Osteocyte (in vitro differentiated cells): Measurements from ENCODE around the gene FAM149B1. TPM values are rescaled to one million over a fixed set of nuclear protein-coding genes. Genes with fewer than 3 reads are reported as not detected.

ENCODE experiments used
- DNase-seq: peaks from one replicate; pipeline ENCODE4 v3.0.0; 2021; ENCODE audit warnings: mixed read lengths; ENCODE audit not compliant: unreplicated experiment; ENCODE audit errors: extremely low spot score
- H3K27ac Mint-ChIP-seq: one replicate; pipeline ENCODE4 v1.8.0; 2021; ENCODE audit warnings: mild to moderate bottlenecking, mixed read lengths; ENCODE audit not compliant: unreplicated experiment
- H3K27me3 Mint-ChIP-seq: one replicate; pipeline ENCODE4 v1.8.0; 2021; ENCODE audit warnings: mixed read lengths; ENCODE audit not compliant: unreplicated experiment
- H3K36me3 Mint-ChIP-seq: one replicate; pipeline ENCODE4 v1.8.0; 2021; ENCODE audit warnings: mixed read lengths; ENCODE audit not compliant: unreplicated experiment
- H3K4me1 Mint-ChIP-seq: one replicate; pipeline ENCODE4 v1.8.0; 2021; ENCODE audit warnings: mixed read lengths; ENCODE audit not compliant: unreplicated experiment
- H3K4me3 Mint-ChIP-seq: one replicate; pipeline ENCODE4 v1.8.0; 2021; ENCODE audit warnings: mild to moderate bottlenecking, moderate library complexity, mixed read lengths; ENCODE audit not compliant: unreplicated experiment
- H3K9me3 Mint-ChIP-seq: one replicate; pipeline ENCODE4 v1.8.0; 2021; ENCODE audit warnings: mixed read lengths; ENCODE audit not compliant: unreplicated experiment
- total RNA-seq: library from RNA; stranded (reverse); gene quantifications from 2 replicates; pipeline ENCODE4 v1.2.1, GENCODE V29; 2021
- TF ChIP-seq, protein P1 (sequence below): fragments of 200-600 bp; sonication (generic); IDR thresholded peaks from 2 replicates; pipeline ENCODE4 v1.5.0; 2021; ENCODE audit warnings: antibody characterized with exemption, mild to moderate bottlenecking, moderate library complexity

The FAM149B1 gene
- total RNA-seq, 1 donor from 2014 or later = 21.4 TPM

DNA sequence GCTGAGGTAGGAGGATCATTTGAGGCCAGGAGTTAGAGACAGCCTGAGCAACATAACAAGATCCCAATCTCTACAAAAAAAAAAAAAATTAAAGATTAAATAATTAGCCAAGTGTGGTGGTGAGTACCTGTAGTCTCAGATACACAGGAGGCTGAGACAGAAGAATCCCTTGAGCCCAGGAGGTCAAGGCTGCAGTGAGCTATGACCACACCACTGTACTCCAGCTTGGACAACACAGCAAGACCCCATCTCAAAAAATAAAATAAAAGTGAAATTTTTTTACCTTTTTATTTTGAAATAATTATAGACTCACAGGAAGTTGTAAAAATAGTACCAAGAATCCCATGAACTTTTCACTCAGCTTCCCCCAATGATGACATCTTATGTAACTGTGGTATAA, 4.9 kb downstream of the FAM149B1 start:
- Mint-ChIP-seq H3K9me3 (no peaks in the 10 kb centered on the region), H3K4me1 (peaks cover 7% of the 10 kb centered on the region), H3K27ac (no peak overlapping the region), H3K36me3 (peaks cover 8% of the 10 kb centered on the region), H3K27me3 (no peaks in the 10 kb centered on the region), H3K4me3 (no peak overlapping the region)
- TF ChIP-seq, protein P1, sequence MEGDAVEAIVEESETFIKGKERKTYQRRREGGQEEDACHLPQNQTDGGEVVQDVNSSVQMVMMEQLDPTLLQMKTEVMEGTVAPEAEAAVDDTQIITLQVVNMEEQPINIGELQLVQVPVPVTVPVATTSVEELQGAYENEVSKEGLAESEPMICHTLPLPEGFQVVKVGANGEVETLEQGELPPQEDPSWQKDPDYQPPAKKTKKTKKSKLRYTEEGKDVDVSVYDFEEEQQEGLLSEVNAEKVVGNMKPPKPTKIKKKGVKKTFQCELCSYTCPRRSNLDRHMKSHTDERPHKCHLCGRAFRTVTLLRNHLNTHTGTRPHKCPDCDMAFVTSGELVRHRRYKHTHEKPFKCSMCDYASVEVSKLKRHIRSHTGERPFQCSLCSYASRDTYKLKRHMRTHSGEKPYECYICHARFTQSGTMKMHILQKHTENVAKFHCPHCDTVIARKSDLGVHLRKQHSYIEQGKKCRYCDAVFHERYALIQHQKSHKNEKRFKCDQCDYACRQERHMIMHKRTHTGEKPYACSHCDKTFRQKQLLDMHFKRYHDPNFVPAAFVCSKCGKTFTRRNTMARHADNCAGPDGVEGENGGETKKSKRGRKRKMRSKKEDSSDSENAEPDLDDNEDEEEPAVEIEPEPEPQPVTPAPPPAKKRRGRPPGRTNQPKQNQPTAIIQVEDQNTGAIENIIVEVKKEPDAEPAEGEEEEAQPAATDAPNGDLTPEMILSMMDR = no peak
- no peak for DNase-seq

DNA sequence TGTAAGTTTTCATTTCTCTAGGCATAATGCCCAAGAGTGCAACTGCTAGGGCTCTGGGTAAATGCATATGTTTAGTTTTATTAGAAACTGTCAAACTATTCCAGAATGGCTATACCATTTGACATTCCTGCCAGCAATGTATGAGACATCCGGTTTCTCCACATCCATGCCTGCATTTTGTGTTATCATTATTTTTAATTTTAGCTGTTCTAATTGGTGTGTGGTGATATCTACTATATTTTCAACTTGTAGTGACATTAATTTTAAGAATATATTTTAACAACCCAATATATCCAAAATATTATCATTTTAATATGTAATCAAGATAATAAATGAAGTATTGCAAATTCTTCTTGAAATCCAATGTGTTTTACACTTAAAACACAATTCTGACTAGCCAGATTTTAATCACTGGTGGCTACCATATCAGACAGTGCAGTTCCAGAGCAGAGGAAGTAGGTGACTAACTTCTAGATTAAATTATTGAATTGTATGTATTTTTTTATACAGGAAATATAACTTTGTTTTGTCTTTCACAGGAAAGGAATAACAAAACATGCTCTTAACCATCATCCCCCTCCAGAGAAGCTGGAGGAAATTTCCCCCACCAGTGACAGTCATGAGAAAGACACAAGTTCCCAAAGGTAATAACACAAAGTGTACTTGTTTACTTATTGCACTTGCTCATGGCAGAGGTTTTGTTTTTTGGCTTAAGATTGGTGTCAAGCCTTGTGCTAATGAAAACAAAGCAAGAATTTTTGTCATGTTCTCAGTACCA, 6.4 kb downstream of the FAM149B1 start:
- Mint-ChIP-seq H3K9me3 (no peaks in the 10 kb centered on the region), H3K36me3 (peaks cover 10% of the 10 kb centered on the region)

DNA sequence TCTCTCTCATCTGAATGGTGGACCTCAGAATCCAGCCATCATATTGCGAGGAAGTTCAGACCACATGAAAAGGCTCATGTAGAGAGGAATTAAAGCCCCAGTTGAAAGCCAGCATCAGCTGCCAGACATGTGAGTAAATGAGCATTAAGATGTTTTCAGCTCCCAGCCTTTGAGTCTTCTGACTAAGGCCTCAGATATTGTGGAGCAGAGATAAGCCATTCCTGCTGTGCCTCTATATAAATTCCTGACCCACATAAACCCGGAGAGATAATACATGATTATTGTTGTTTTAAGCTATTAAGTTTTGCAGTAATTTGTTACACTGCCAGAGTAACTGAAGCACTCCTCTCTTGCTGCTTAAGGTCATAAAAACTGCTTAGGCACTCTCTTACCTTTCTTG, 14.6 kb downstream of the FAM149B1 start:
- no peak for DNase-seq

More for the DNA sequence above, 6.4 kb downstream of the FAM149B1 start:
- TF ChIP-seq, protein P1 = no peak
- H3K4me1 Mint-ChIP-seq = no peaks in the 10 kb centered on the region
- H3K27ac Mint-ChIP-seq = no peak overlapping the region
- no peak overlapping the region for H3K4me3 Mint-ChIP-seq
- DNase-seq = no peak
- H3K27me3 Mint-ChIP-seq = no peaks in the 10 kb centered on the region

DNA sequence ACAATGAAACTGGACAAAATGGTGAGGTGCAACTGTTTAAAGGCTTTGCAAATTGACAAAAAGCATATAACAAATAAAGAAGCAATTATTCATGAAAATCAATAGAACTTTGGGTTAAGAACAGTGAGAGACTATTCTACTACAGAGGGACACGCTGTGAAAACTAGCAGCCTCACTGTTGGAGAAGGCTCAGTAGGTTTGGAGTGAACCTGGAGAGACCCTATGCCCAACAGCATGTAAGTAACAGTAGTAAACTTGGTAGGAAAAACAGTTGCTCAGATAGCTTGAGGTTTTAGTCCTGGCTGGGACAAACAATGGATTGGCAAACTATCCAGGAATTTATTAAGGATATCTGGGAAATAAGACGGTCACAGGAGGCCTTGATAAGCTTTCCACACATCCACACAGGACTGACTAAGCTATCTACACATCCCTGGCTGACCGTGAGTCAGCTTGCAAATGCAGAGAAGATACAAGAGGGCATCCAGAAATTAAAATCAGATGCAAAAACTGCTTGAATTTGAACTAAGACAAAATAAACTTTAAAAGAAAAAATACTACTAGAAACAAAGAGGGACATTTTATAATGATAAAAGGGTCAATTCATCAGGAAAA, 15.9 kb downstream of the FAM149B1 start:
- no peak overlapping the region for H3K27ac Mint-ChIP-seq
- H3K9me3 Mint-ChIP-seq = no peaks in the 10 kb centered on the region
- peaks cover 42% of the 10 kb centered on the region for H3K36me3 Mint-ChIP-seq
- no peak overlapping the region for H3K4me3 Mint-ChIP-seq
- TF ChIP-seq, protein P1 = no peak
- H3K4me1 Mint-ChIP-seq = no peaks in the 10 kb centered on the region
- no peaks in the 10 kb centered on the region for H3K27me3 Mint-ChIP-seq
- DNase-seq = no peak

More for the DNA sequence above, 14.6 kb downstream of the FAM149B1 start:
- TF ChIP-seq, protein P1 = no peak
- Mint-ChIP-seq H3K27me3 (no peaks in the 10 kb centered on the region), H3K36me3 (peaks cover 44% of the 10 kb centered on the region), H3K9me3 (no peaks in the 10 kb centered on the region), H3K4me1 (no peaks in the 10 kb centered on the region), H3K27ac (no peak overlapping the region), H3K4me3 (no peak overlapping the region)

DNA sequence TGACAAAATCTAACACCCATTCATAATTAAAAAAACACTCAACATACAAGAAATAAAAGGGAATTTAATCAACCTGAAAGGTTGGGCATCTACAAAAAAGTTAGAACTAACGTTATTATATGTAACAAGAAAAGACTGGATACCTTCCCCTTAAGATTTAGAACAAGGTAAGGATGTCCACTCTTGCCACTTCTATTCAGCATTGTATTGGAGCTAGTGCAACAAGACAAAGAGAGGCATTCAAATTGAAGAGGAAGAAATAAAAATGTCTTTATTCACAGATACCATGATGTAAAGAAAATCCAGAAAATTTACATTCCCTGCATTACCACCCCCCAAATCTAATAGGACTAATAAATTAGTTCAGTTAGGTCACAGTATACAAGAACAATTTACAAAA, 18.3 kb downstream of the FAM149B1 start:
- Mint-ChIP-seq H3K9me3 (no peaks in the 10 kb centered on the region), H3K27ac (no peak overlapping the region), H3K4me1 (no peaks in the 10 kb centered on the region), H3K27me3 (no peaks in the 10 kb centered on the region), H3K36me3 (peaks cover 29% of the 10 kb centered on the region), H3K4me3 (no peak overlapping the region)
- TF ChIP-seq, protein P1 = no peak
- DNase-seq = no peak
